Measurements from ENCODE around the gene HNRNPA2B1. TPM values are rescaled to one million over a fixed set of nuclear protein-coding genes. Genes with fewer than 3 reads are reported as not detected.
"Not testable (repeated sequence)": the region's sequence is repeated elsewhere in the genome, so short reads cannot be mapped to it uniquely, and the experiment has no call there.

HNRNPA2B1 gene
- total RNA-seq, 1 experiment from 2014 or later: 145 TPM

- no peaks in the 10 kb centered on the region for H3K79me2 ChIP-seq (ENCODE audit: low read length)
- no peak overlapping the region for H3K9ac ChIP-seq (ENCODE audit: low read length)
- H3K36me3 ChIP-seq (ENCODE audit: insufficient read depth, low read length): no peaks in the 10 kb centered on the region
- no peaks in the 10 kb centered on the region for H3K9me2 ChIP-seq (replicated peaks; ENCODE audit: insufficient read depth, low read length)
- H2AFZ ChIP-seq (ENCODE audit: low read length): no peak overlapping the region
- no peaks in the 10 kb centered on the region for H4K20me1 ChIP-seq (ENCODE audit: insufficient read depth, low read depth, low read length)
- H3K4me3 ChIP-seq (ENCODE audit: low read length): no peak overlapping the region
- no peak overlapping the region for H3K4me2 ChIP-seq (ENCODE audit: low read depth, low read length, poor library complexity, severe bottlenecking)
- H3K27me3 ChIP-seq (ENCODE audit: low read length): no peaks in the 10 kb centered on the region
- H3K4me1 ChIP-seq (ENCODE audit: low read length): no peaks in the 10 kb centered on the region
- H3K9me3 ChIP-seq (ENCODE audit: low read length): no peaks in the 10 kb centered on the region
- DNase-seq: no peak
- no peak overlapping the region for H3K27ac ChIP-seq (ENCODE audit: low read length)
Measured at GRCh38 chr7:26168458-26169023, 32.0 kb downstream of the HNRNPA2B1 start.

DNA sequence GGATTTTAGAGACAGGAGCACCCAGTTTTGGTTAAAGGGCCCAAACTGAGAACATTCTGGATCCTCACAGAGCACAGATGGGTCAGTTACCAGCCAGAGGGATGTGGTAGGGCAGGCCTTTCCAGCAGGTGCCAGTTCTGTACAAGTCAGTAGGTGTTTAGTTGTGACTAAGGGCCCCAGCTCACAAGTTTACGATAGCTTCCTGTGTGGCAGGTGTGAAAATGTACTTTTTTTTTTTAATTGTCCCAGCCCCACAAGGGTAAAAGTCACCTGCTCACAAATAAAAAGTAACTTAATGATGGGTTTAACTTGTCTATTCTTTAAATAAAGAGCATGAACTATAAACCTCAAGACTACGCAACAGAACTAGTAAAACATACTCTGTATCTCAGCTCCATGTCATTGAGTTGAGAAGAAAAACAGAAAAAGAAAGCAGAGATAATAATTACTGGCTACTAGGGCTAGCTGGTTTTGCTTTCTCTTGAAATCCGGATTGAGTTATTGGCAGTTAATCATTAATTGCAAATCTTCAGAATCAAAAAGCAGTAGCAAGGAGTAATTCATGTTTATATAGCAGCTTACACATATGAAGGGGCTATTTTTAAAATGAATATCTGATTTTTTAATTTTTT, 33.1 kb downstream of the HNRNPA2B1 start:
- Histone ChIP-seq H3K4me2 (ENCODE audit: low read depth, low read length, poor library complexity, severe bottlenecking) (no peak overlapping the region), H2AFZ (ENCODE audit: low read length) (no peak overlapping the region), H3K4me3 (ENCODE audit: low read length) (no peak overlapping the region), H3K4me1 (ENCODE audit: low read length) (no peaks in the 10 kb centered on the region), H3K27me3 (ENCODE audit: low read length) (no peaks in the 10 kb centered on the region), H3K79me2 (ENCODE audit: low read length) (no peaks in the 10 kb centered on the region), H3K9me3 (ENCODE audit: low read length) (no peaks in the 10 kb centered on the region), H3K36me3 (ENCODE audit: insufficient read depth, low read length) (no peaks in the 10 kb centered on the region), H3K27ac (ENCODE audit: low read length) (no peak overlapping the region), H3K9me2 (replicated peaks; ENCODE audit: insufficient read depth, low read length) (no peaks in the 10 kb centered on the region), H4K20me1 (ENCODE audit: insufficient read depth, low read depth, low read length) (no peaks in the 10 kb centered on the region), H3K9ac (ENCODE audit: low read length) (no peak overlapping the region)
- no peak for DNase-seq

- H3K4me1 ChIP-seq (ENCODE audit: low read length): no peaks in the 10 kb centered on the region
- no peaks in the 10 kb centered on the region for H3K9me2 ChIP-seq (replicated peaks; ENCODE audit: insufficient read depth, low read length)
- H4K20me1 ChIP-seq (ENCODE audit: insufficient read depth, low read depth, low read length): no peaks in the 10 kb centered on the region
- no peak for DNase-seq
- H3K4me3 ChIP-seq (ENCODE audit: low read length): no peak overlapping the region
- no peaks in the 10 kb centered on the region for H3K36me3 ChIP-seq (ENCODE audit: insufficient read depth, low read length)
- no peaks in the 10 kb centered on the region for H3K79me2 ChIP-seq (ENCODE audit: low read length)
- no peaks in the 10 kb centered on the region for H3K27me3 ChIP-seq (ENCODE audit: low read length)
- no peak overlapping the region for H2AFZ ChIP-seq (ENCODE audit: low read length)
- H3K9me3 ChIP-seq (ENCODE audit: low read length): no peaks in the 10 kb centered on the region
- H3K27ac ChIP-seq (ENCODE audit: low read length): no peak overlapping the region
- H3K9ac ChIP-seq (ENCODE audit: low read length): no peak overlapping the region
- no peak overlapping the region for H3K4me2 ChIP-seq (ENCODE audit: low read depth, low read length, poor library complexity, severe bottlenecking)
Measured at GRCh38 chr7:26166684-26167266, 33.8 kb downstream of the HNRNPA2B1 start.

DNA sequence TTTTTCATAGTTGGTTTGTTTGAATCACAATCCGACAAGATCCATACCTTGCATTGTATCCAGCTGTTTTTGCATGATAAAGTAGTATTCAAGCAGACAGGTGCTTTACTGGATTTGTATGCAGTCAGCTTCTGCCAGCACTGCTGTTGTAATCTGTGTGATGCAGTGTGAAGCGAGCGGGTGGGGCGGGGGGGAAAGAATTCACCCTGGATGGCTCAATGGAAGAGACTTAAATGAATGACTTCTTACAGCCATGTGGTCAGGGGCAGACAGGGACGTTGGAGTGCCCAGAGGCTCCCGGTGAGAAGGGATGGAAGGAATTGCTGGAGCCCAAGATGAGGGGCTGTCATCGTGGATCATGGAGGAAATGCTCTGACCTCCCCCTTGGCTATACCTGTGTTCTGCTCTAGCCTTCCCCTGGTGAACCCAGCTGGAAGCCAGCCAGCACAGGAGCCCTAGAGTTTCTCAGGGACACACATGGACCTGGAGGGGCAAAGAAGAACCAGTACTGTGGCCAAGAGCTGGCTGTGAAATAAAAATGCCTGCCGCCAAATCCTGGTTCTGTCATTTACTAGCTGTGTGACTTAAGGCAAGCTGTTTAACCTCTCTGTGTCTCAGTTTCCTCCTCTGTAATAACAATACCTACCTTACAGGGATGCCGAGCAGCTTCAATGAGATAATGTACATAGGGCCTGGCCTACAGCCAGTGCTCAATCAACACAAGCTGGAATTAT, 34.4 kb downstream of the HNRNPA2B1 start:
- Histone ChIP-seq H3K27ac (ENCODE audit: low read length) (no peak overlapping the region), H3K9ac (ENCODE audit: low read length) (no peak overlapping the region), H3K27me3 (ENCODE audit: low read length) (no peaks in the 10 kb centered on the region), H3K9me2 (replicated peaks; ENCODE audit: insufficient read depth, low read length) (no peaks in the 10 kb centered on the region), H3K9me3 (ENCODE audit: low read length) (no peaks in the 10 kb centered on the region), H3K36me3 (ENCODE audit: insufficient read depth, low read length) (no peaks in the 10 kb centered on the region), H3K79me2 (ENCODE audit: low read length) (no peaks in the 10 kb centered on the region), H3K4me2 (ENCODE audit: low read depth, low read length, poor library complexity, severe bottlenecking) (no peak overlapping the region), H2AFZ (ENCODE audit: low read length) (no peak overlapping the region), H3K4me3 (ENCODE audit: low read length) (no peak overlapping the region), H4K20me1 (ENCODE audit: insufficient read depth, low read depth, low read length) (no peaks in the 10 kb centered on the region), H3K4me1 (ENCODE audit: low read length) (no peaks in the 10 kb centered on the region)
- no peak for DNase-seq

- not testable (repeated sequence) for H3K36me3 ChIP-seq (ENCODE audit: insufficient read depth, low read length); DNase-seq; H3K9me2 ChIP-seq (replicated peaks; ENCODE audit: insufficient read depth, low read length); H4K20me1 ChIP-seq (ENCODE audit: insufficient read depth, low read depth, low read length); H3K27ac ChIP-seq (ENCODE audit: low read length); H3K4me2 ChIP-seq (ENCODE audit: low read depth, low read length, poor library complexity, severe bottlenecking); H3K9me3 ChIP-seq (ENCODE audit: low read length); H3K27me3 ChIP-seq (ENCODE audit: low read length); H3K4me3 ChIP-seq (ENCODE audit: low read length); H3K79me2 ChIP-seq (ENCODE audit: low read length); H3K4me1 ChIP-seq (ENCODE audit: low read length); H3K9ac ChIP-seq (ENCODE audit: low read length); H2AFZ ChIP-seq (ENCODE audit: low read length)
Measured at GRCh38 chr7:26163804-26164203, 36.7 kb downstream of the HNRNPA2B1 start.

DNA sequence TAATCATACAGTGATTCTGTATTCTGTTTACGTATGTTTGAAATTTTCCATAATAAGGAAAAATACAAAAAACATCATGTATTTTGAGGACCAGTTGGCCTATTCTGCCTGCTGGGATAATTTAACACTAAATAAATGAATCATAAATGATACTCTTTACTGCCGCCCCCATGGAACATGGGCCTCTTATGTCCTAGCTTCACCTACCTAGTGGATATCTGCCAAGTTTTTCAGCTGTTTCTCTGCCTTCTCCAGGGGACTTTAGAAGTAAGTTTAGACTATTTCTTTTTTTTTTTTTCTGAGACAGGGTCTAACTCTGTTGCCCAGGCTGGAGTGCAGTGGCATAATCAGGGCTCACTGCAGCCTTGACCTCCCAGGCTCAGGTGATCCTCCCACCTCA, 38.1 kb downstream of the HNRNPA2B1 start:
- Histone ChIP-seq H2AFZ (ENCODE audit: low read length) (no peak overlapping the region), H3K79me2 (ENCODE audit: low read length) (no peaks in the 10 kb centered on the region), H3K4me1 (ENCODE audit: low read length) (no peaks in the 10 kb centered on the region), H3K9me2 (replicated peaks; ENCODE audit: insufficient read depth, low read length) (no peaks in the 10 kb centered on the region), H3K4me2 (ENCODE audit: low read depth, low read length, poor library complexity, severe bottlenecking) (no peak overlapping the region), H3K27me3 (ENCODE audit: low read length) (no peaks in the 10 kb centered on the region), H3K9ac (ENCODE audit: low read length) (no peak overlapping the region), H4K20me1 (ENCODE audit: insufficient read depth, low read depth, low read length) (no peaks in the 10 kb centered on the region), H3K4me3 (ENCODE audit: low read length) (no peak overlapping the region), H3K9me3 (ENCODE audit: low read length) (no peaks in the 10 kb centered on the region), H3K27ac (ENCODE audit: low read length) (no peak overlapping the region), H3K36me3 (ENCODE audit: insufficient read depth, low read length) (no peaks in the 10 kb centered on the region)
- DNase-seq: no peak

DNA sequence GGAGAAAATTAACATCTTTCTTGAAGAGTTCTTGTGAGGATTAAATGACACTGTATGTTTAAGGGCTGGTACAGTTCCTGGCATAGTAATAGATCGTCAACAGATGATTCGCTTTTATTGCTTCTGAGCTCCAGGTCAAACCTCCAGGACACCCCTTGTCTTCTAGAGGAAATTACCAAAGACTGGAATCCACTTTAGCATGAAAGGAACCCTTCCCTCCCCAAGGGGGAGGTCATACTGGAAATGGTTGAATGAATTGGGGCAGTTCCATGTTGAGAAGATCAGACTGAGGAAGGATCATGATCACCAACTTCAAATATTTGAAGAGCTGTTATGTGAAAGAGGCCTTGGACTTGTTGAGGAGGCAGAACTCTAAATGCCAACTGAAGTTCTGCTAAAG, 39.6 kb downstream of the HNRNPA2B1 start:
- no peaks in the 10 kb centered on the region for H3K79me2 ChIP-seq (ENCODE audit: low read length)
- no peak overlapping the region for H3K9ac ChIP-seq (ENCODE audit: low read length)
- no peak overlapping the region for H3K27ac ChIP-seq (ENCODE audit: low read length)
- H3K9me3 ChIP-seq (ENCODE audit: low read length): no peaks in the 10 kb centered on the region
- H3K27me3 ChIP-seq (ENCODE audit: low read length): no peaks in the 10 kb centered on the region
- H3K4me1 ChIP-seq (ENCODE audit: low read length): no peaks in the 10 kb centered on the region
- H3K4me2 ChIP-seq (ENCODE audit: low read depth, low read length, poor library complexity, severe bottlenecking): no peak overlapping the region
- DNase-seq: no peak
- no peak overlapping the region for H2AFZ ChIP-seq (ENCODE audit: low read length)
- H3K9me2 ChIP-seq (replicated peaks; ENCODE audit: insufficient read depth, low read length): no peaks in the 10 kb centered on the region
- no peaks in the 10 kb centered on the region for H3K36me3 ChIP-seq (ENCODE audit: insufficient read depth, low read length)
- no peaks in the 10 kb centered on the region for H4K20me1 ChIP-seq (ENCODE audit: insufficient read depth, low read depth, low read length)
- H3K4me3 ChIP-seq (ENCODE audit: low read length): no peak overlapping the region

DNA sequence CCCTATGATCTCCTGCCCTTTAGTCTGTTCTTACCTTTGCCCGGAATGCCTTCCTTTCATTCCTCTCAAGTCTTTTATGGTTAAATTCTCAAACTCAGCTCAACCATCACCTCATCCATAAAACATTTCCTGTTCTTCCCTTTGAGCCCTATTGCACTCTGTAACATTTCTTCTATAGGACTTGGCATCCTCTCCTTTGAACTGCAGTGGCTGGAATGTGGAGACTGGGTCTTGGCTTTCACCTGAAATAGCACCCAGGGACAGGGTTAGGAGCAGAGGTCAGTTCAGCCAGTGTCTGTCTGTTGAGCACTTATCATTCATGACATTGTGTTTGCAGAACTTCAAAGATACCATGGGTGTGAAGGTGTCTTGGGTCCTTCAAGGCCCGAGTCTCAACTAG, 41.3 kb downstream of the HNRNPA2B1 start:
- H3K79me2 ChIP-seq (ENCODE audit: low read length): no peaks in the 10 kb centered on the region
- H3K4me1 ChIP-seq (ENCODE audit: low read length): no peaks in the 10 kb centered on the region
- H3K4me2 ChIP-seq (ENCODE audit: low read depth, low read length, poor library complexity, severe bottlenecking): no peak overlapping the region

More for the DNA sequence above, 41.3 kb downstream of the HNRNPA2B1 start:
- Histone ChIP-seq H4K20me1 (ENCODE audit: insufficient read depth, low read depth, low read length) (no peaks in the 10 kb centered on the region), H3K4me3 (ENCODE audit: low read length) (no peak overlapping the region), H3K27ac (ENCODE audit: low read length) (no peak overlapping the region), H3K9me2 (replicated peaks; ENCODE audit: insufficient read depth, low read length) (no peaks in the 10 kb centered on the region), H3K36me3 (ENCODE audit: insufficient read depth, low read length) (no peaks in the 10 kb centered on the region), H2AFZ (ENCODE audit: low read length) (no peak overlapping the region), H3K27me3 (ENCODE audit: low read length) (no peaks in the 10 kb centered on the region), H3K9ac (ENCODE audit: low read length) (no peak overlapping the region), H3K9me3 (ENCODE audit: low read length) (no peaks in the 10 kb centered on the region)
- no peak for DNase-seq
